HEK293 (cell line): ENCODE data around the gene KIAA1958.

Experiments used
- CTCF ChIA-PET: fragments of 350-600 bp; formaldehyde crosslinking; extraction: SDS; loops from one replicate; lab custom pipeline; 2021; ENCODE audit warnings: antibody characterized with exemption; lab: Yijun Ruan, JAX
- POLR2A ChIA-PET: fragments of 300-600 bp; formaldehyde crosslinking; extraction: SDS; loops from one replicate; lab custom pipeline; 2020; ENCODE audit warnings: antibody characterized with exemption, inconsistent platforms; lab: Yijun Ruan, JAX
- H3K27ac ChIP-seq: fragments of 200-500 bp; sonication (Bioruptor generic); 2 replicates; pipeline ENCODE4 v1.5.1; 2014; ENCODE audit warnings: low read depth, low read length, control low read depth, inconsistent platforms; ENCODE audit errors: extremely low read depth
- H3K36me3 ChIP-seq, 2 experiments: fragments of 200-500 bp in 1 of 2; sonication (Bioruptor generic) in 1 of 2; 1 replicate in 1 of 2; 2 replicates in 1 of 2; pipeline ENCODE4 v1.5.1; 2014 to 2017; ENCODE audit warnings: inconsistent platforms in 2 of 2, low read length in 2 of 2; ENCODE audit not compliant: control insufficient read depth in 2 of 2, insufficient read depth in 1 of 2
- H3K4me1 ChIP-seq: fragments of 200-500 bp; sonication (Bioruptor generic); 2 replicates; pipeline ENCODE4 v1.5.1; 2014; ENCODE audit warnings: mild to moderate bottlenecking, low read length, inconsistent platforms; ENCODE audit not compliant: control insufficient read depth, insufficient read depth
- H3K4me3 ChIP-seq: 2 replicates; pipeline ENCODE4 v1.5.1; 2011; ENCODE audit warnings: low read depth, mild to moderate bottlenecking, control low read depth, low read length, moderate library complexity
- H3K9me3 ChIP-seq: fragments of 200-500 bp; sonication (Bioruptor generic); 2 replicates; pipeline ENCODE4 v1.5.1; 2014; ENCODE audit warnings: low read depth, low read length, inconsistent platforms; ENCODE audit not compliant: control insufficient read depth, insufficient read depth
- BCL11B ChIP-seq: fragments of 450-650 bp; formaldehyde crosslinking; IDR thresholded peaks from 2 replicates; pipeline ENCODE4 v1.5.1; 2016; ENCODE audit warnings: low read depth, missing biosample characterization, missing genetic modification characterization
- BCL6B ChIP-seq: fragments of 450-650 bp; formaldehyde crosslinking; IDR thresholded peaks from 2 replicates; pipeline ENCODE4 v1.5.1; 2017; ENCODE audit warnings: missing biosample characterization, missing genetic modification characterization
- KLF8 ChIP-seq: fragments of 450-650 bp; formaldehyde crosslinking; IDR thresholded peaks from 2 replicates; pipeline ENCODE4 v1.5.1; 2016; ENCODE audit warnings: missing biosample characterization, missing genetic modification characterization
- SALL2 ChIP-seq: fragments of 450-650 bp; formaldehyde crosslinking; IDR thresholded peaks from 2 replicates; pipeline ENCODE4 v1.5.0; 2017; ENCODE audit warnings: missing biosample characterization, mild to moderate bottlenecking, missing genetic modification characterization, borderline replicate concordance
- SP3 ChIP-seq: fragments of 450-650 bp; formaldehyde crosslinking; IDR thresholded peaks from 2 replicates; pipeline ENCODE4 v1.5.1; 2016; ENCODE audit warnings: missing biosample characterization, missing genetic modification characterization
- WT1 ChIP-seq: fragments of 450-650 bp; formaldehyde crosslinking; IDR thresholded peaks from 2 replicates; pipeline ENCODE4 v1.5.1; 2016; ENCODE audit warnings: missing biosample characterization, missing genetic modification characterization
- YY1 ChIP-seq: fragments of 450-650 bp; formaldehyde crosslinking; IDR thresholded peaks from 2 replicates; pipeline ENCODE4 v1.5.1; 2018; ENCODE audit warnings: missing biosample characterization, missing genetic modification characterization
- ZBTB1 ChIP-seq: fragments of 450-650 bp; formaldehyde crosslinking; IDR thresholded peaks from 2 replicates; pipeline ENCODE4 v1.5.1; 2016; ENCODE audit warnings: missing biosample characterization, missing genetic modification characterization
- ZBTB26 ChIP-seq: fragments of 450-650 bp; formaldehyde crosslinking; optimal IDR thresholded peaks from 2 replicates; pipeline ENCODE3; 2016; ENCODE audit warnings: missing biosample characterization, mild to moderate bottlenecking, missing genetic modification characterization
- ZEB2 ChIP-seq: fragments of 450-650 bp; formaldehyde crosslinking; IDR thresholded peaks from 2 replicates; pipeline ENCODE4 v1.5.1; 2016; ENCODE audit warnings: missing biosample characterization, missing genetic modification characterization
- ZFP3 ChIP-seq: fragments of 450-650 bp; formaldehyde crosslinking; IDR thresholded peaks from 2 replicates; pipeline ENCODE4 v1.5.1; 2016; ENCODE audit warnings: low read depth, missing biosample characterization, missing genetic modification characterization
- ZNF140 ChIP-seq: fragments of 450-650 bp; formaldehyde crosslinking; IDR thresholded peaks from 2 replicates; pipeline ENCODE4 v1.5.1; 2016; ENCODE audit warnings: missing biosample characterization, missing genetic modification characterization
- ZNF16 ChIP-seq: fragments of 450-650 bp; formaldehyde crosslinking; IDR thresholded peaks from 2 replicates; pipeline ENCODE4 v1.5.1; 2016; ENCODE audit warnings: low read depth, missing biosample characterization, missing genetic modification characterization
- ZNF394 ChIP-seq: fragments of 450-650 bp; formaldehyde crosslinking; IDR thresholded peaks from 2 replicates; pipeline ENCODE4 v1.5.1; 2016; ENCODE audit warnings: missing biosample characterization, missing genetic modification characterization, mild to moderate bottlenecking, moderate library complexity, borderline replicate concordance
- ZNF549 ChIP-seq: fragments of 450-650 bp; IDR thresholded peaks from 2 replicates; pipeline ENCODE4 v1.5.1; 2018; ENCODE audit warnings: missing biosample characterization, missing genetic modification characterization, mild to moderate bottlenecking, inconsistent platforms, moderate library complexity
- ZNF558 ChIP-seq: fragments of 450-650 bp; formaldehyde crosslinking; IDR thresholded peaks from 2 replicates; pipeline ENCODE4 v1.5.1; 2016; ENCODE audit warnings: missing biosample characterization, missing genetic modification characterization
- ZNF596 ChIP-seq: fragments of 450-650 bp; IDR thresholded peaks from 2 replicates; pipeline ENCODE4 v1.5.0; 2018; ENCODE audit warnings: missing biosample characterization, mild to moderate bottlenecking, missing genetic modification characterization, moderate library complexity
- ZNF76 ChIP-seq: fragments of 450-650 bp; formaldehyde crosslinking; IDR thresholded peaks from 2 replicates; pipeline ENCODE4; 2016; ENCODE audit warnings: low read depth, missing biosample characterization, missing genetic modification characterization, borderline replicate concordance
- ZSCAN18 ChIP-seq: fragments of 450-650 bp; formaldehyde crosslinking; IDR thresholded peaks from 2 replicates; pipeline ENCODE4 v1.5.1; 2016; ENCODE audit warnings: missing biosample characterization, missing genetic modification characterization
- ZSCAN5A ChIP-seq: fragments of 450-650 bp; formaldehyde crosslinking; IDR thresholded peaks from 2 replicates; pipeline ENCODE4 v1.5.1; 2016; ENCODE audit warnings: missing biosample characterization, missing genetic modification characterization
- ZXDB ChIP-seq: fragments of 450-650 bp; formaldehyde crosslinking; IDR thresholded peaks from 2 replicates; pipeline ENCODE4 v1.5.1; 2016; ENCODE audit warnings: missing biosample characterization, missing genetic modification characterization

The KIAA1958 gene

GRCh38 chr9:112621018-112621655, 134.5 kb downstream of the KIAA1958 start:
- no peaks in the 10 kb centered on the region for H3K4me1 ChIP-seq
- ChIA-PET CTCF (interaction anchor here (0.5 to 0.6 kb wide), 2 partner anchors 225 to 255 kb away, joined by 3 read pairs; no protein-coding TSS in a partner anchor), POLR2A (no interaction called here)

GRCh38 chr9:112623198-112623597, 136.6 kb downstream of the KIAA1958 start:
- peaks cover 0 to 4% of the 10 kb centered on the region in 2 experiments; a peak in 1 of 3 replicates for H3K36me3 ChIP-seq
- no peak overlapping the region for H3K27ac ChIP-seq
- H3K9me3 ChIP-seq: no peaks in the 10 kb centered on the region
- no peak overlapping the region for H3K4me3 ChIP-seq
- ChIA-PET CTCF (no interaction called here), POLR2A (no interaction called here)
- H3K4me1 ChIP-seq: no peaks in the 10 kb centered on the region
- TF ChIP-seq ZBTB26 (tag by site-specific recombination) (no peak), KLF8 (tag by site-specific recombination) (no peak), YY1 (tag by site-specific recombination) (no peak), ZEB2 (tag by site-specific recombination) (no peak), ZXDB (tag by site-specific recombination) (no peak), BCL11B (tag by site-specific recombination) (no peak)
- TF ChIP-seq, all 188 proteins: peak for 0

More at GRCh38 chr9:112621018-112621655, 134.5 kb downstream of the KIAA1958 start:
- H3K4me3 ChIP-seq: no peak overlapping the region
- H3K9me3 ChIP-seq: no peaks in the 10 kb centered on the region
- H3K27ac ChIP-seq: no peak overlapping the region
- TF ChIP-seq ZNF394 (no peak), ZNF549 (tag by site-specific recombination) (no peak), ZNF76 (tag by site-specific recombination) (no peak), ZSCAN5A (tag by site-specific recombination) (no peak), SALL2 (no peak), ZNF140 (no peak), ZBTB1 (no peak), ZNF16 (tag by site-specific recombination) (no peak), ZNF558 (tag by site-specific recombination) (no peak), ZFP3 (tag by site-specific recombination) (no peak), ZSCAN18 (tag by site-specific recombination) (no peak), SP3 (tag by site-specific recombination) (no peak), ZNF596 (no peak), WT1 (no peak), BCL6B (no peak)
- H3K36me3 ChIP-seq: peaks cover 0 to 10% of the 10 kb centered on the region in 2 experiments; a peak in 1 of 3 replicates
